KMS-11 (cell line): ENCODE measurements around the gene ZFAND3.

ENCODE experiments used
- H2AFZ ChIP-seq: fragments of 200-600 bp; sonication (generic); 2 replicates; pipeline ENCODE4 v1.6.1; 2016; ENCODE audit warnings: antibody characterized with exemption, mixed run types, low read depth
- H3K27ac ChIP-seq: fragments of 200-600 bp; sonication (generic); 2 replicates; pipeline ENCODE4 v1.6.1; 2016; ENCODE audit warnings: mild to moderate bottlenecking, mixed run types
- H3K27me3 ChIP-seq: fragments of 200-600 bp; sonication (generic); 2 replicates; pipeline ENCODE4 v1.6.1; 2017; ENCODE audit warnings: mild to moderate bottlenecking, low read depth, mixed run types, moderate library complexity; ENCODE audit not compliant: insufficient read depth
- H3K36me3 ChIP-seq: fragments of 200-600 bp; sonication (generic); 2 replicates; pipeline ENCODE4 v1.6.1; 2017; ENCODE audit warnings: mild to moderate bottlenecking, mixed run types; ENCODE audit not compliant: insufficient read depth
- H3K4me1 ChIP-seq: fragments of 200-600 bp; sonication (generic); 2 replicates; pipeline ENCODE4 v1.6.1; 2016; ENCODE audit warnings: mild to moderate bottlenecking, low read depth, mixed run types; ENCODE audit not compliant: poor library complexity, severe bottlenecking
- H3K4me2 ChIP-seq: fragments of 200-600 bp; sonication (generic); 2 replicates; pipeline ENCODE4 v1.7.0; 2016; ENCODE audit warnings: mild to moderate bottlenecking, mixed run types
- H3K4me3 ChIP-seq: fragments of 200-600 bp; sonication (generic); IDR thresholded peaks from 2 replicates; pipeline ENCODE4 v1.6.1; 2017; ENCODE audit warnings: low read depth, low read length, mixed read lengths; ENCODE audit not compliant: insufficient read depth
- H3K79me2 ChIP-seq: fragments of 200-600 bp; sonication (generic); 2 replicates; pipeline ENCODE4 v1.6.1; 2016; ENCODE audit warnings: low read depth, mixed run types; ENCODE audit not compliant: insufficient read depth
- H3K9ac ChIP-seq: fragments of 200-600 bp; sonication (generic); 2 replicates; pipeline ENCODE4 v1.6.1; 2016; ENCODE audit warnings: mild to moderate bottlenecking, mixed run types
- H4K20me1 ChIP-seq: fragments of 200-600 bp; sonication (generic); 2 replicates; pipeline ENCODE4 v1.6.1; 2016; ENCODE audit warnings: mild to moderate bottlenecking, mixed run types; ENCODE audit not compliant: insufficient read depth
- CTCF ChIP-seq: fragments of 200-600 bp; sonication (generic); conservative IDR thresholded peaks from 2 replicates; pipeline ENCODE4 v1.6.1; 2017; ENCODE audit warnings: low read depth, mild to moderate bottlenecking, antibody characterized with exemption, low read length, moderate library complexity, mixed read lengths

Gene ZFAND3

GRCh38 chr6:38164671-38165108 lies 345.2 kb downstream of the ZFAND3 start:
- H3K4me1 ChIP-seq = no peaks in the 10 kb centered on the region
- no peaks in the 10 kb centered on the region for H3K79me2 ChIP-seq
- H3K36me3 ChIP-seq = no peaks in the 10 kb centered on the region
- no peak overlapping the region for H3K4me2 ChIP-seq
- H3K4me3 ChIP-seq = no peak overlapping the region
- TF ChIP-seq CTCF = no peak
- H3K9ac ChIP-seq = no peak overlapping the region
- H2AFZ ChIP-seq = no peak overlapping the region
- no peaks in the 10 kb centered on the region for H3K27me3 ChIP-seq
- H3K27ac ChIP-seq = no peak overlapping the region
- H4K20me1 ChIP-seq = no peaks in the 10 kb centered on the region

DNA sequence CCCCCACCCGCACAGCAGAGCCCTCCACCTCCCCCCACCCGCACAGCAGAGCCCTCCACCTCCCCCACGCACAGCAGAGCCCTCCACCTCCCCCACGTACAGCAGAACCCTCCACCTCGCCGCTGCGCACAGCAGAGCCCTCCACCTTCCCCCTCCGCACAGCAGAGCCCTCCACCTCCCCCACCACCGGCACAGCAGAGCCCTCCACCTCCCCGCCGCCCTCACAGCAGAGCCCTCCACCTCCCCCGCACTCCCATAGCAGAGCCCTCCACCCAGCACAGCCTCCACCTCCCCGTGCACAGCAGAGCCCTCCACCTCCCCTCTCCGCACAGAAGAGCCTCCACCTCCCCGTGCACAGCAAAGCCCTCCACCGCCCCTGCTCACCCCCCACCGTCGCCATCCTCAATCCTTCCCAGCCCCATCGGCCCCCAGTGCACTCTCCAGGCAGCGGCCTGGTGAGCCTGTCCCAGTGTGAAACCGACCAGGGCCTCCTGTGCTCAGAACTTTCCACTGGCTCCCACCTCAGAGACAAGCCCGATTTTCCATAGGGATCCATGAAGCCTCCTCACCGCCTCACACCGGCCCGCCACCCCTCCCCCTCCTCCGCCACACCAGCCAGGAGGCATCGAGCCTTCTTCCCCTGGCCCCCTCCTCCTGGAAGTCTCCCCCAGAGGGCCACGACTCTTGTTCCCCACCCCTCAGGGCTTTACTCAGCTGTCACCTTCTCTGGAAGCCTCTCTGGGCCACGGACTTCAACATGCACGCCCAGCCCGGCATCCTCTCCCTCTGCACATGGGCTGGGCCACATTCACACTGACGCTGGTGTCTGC lies 347.1 kb downstream of the ZFAND3 start:
- Histone ChIP-seq H2AFZ (no peak overlapping the region), H3K4me2 (no peak overlapping the region), H4K20me1 (no peaks in the 10 kb centered on the region), H3K79me2 (no peaks in the 10 kb centered on the region), H3K27ac (no peak overlapping the region), H3K9ac (no peak overlapping the region), H3K4me1 (no peaks in the 10 kb centered on the region), H3K27me3 (no peaks in the 10 kb centered on the region), H3K4me3 (no peak overlapping the region), H3K36me3 (no peaks in the 10 kb centered on the region)
- TF ChIP-seq CTCF = no peak

GRCh38 chr6:38167598-38167997 lies 348.1 kb downstream of the ZFAND3 start:
- no peak overlapping the region for H3K27ac ChIP-seq
- no peak overlapping the region for H3K4me2 ChIP-seq
- no peaks in the 10 kb centered on the region for H3K36me3 ChIP-seq
- no peak overlapping the region for H3K4me3 ChIP-seq
- H3K27me3 ChIP-seq = no peaks in the 10 kb centered on the region
- H4K20me1 ChIP-seq = no peaks in the 10 kb centered on the region
- H3K9ac ChIP-seq = no peak overlapping the region
- no peak for TF ChIP-seq CTCF
- H3K4me1 ChIP-seq = no peaks in the 10 kb centered on the region
- no peaks in the 10 kb centered on the region for H3K79me2 ChIP-seq
- H2AFZ ChIP-seq = no peak overlapping the region

GRCh38 chr6:38168126-38168525 lies 348.6 kb downstream of the ZFAND3 start:
- Histone ChIP-seq H3K4me3 (no peak overlapping the region), H3K79me2 (no peaks in the 10 kb centered on the region), H3K27ac (no peak overlapping the region), H3K36me3 (no peaks in the 10 kb centered on the region), H3K9ac (no peak overlapping the region), H3K27me3 (no peaks in the 10 kb centered on the region), H2AFZ (no peak overlapping the region), H3K4me2 (no peak overlapping the region), H3K4me1 (no peaks in the 10 kb centered on the region), H4K20me1 (no peaks in the 10 kb centered on the region)
- no peak for TF ChIP-seq CTCF
